Right cardiac atrium (tissue), 5 donors: ENCODE data around the gene SPACDR. TPM values are rescaled to one million over a fixed set of nuclear protein-coding genes. Genes with fewer than 3 reads are reported as not detected.

ENCODE experiments used
- ATAC-seq, 2 donors: fragments of 200-7000 bp; cut with Tn5 transposase; one replicate each; pipeline versions ENCODE4 v1.8.0 to v1.9.1; 2020; ENCODE audit warnings: moderate library complexity in 2 of 2, mild to moderate bottlenecking in 1 of 2
- DNase-seq, 3 donors: peaks; one replicate each; pipeline ENCODE4 v3.0.0-alpha.2; 2020
- H3K27ac ChIP-seq: one replicate; pipeline ENCODE4 v1.5.1; 2013; ENCODE audit warnings: mild to moderate bottlenecking, low read length, control low read depth, moderate library complexity
- H3K27me3 ChIP-seq: one replicate; pipeline ENCODE4 v1.6.1; 2013; ENCODE audit not compliant: control insufficient read depth, insufficient read depth
- H3K4me1 ChIP-seq: one replicate; pipeline ENCODE4 v1.6.1; 2013; ENCODE audit warnings: low read length; ENCODE audit not compliant: control insufficient read depth, insufficient read depth
- H3K4me3 ChIP-seq: one replicate; pipeline ENCODE4 v1.5.1; 2013; ENCODE audit warnings: low read length, control low read depth
- H3K9me3 ChIP-seq: one replicate; pipeline ENCODE4 v1.6.1; 2013; ENCODE audit warnings: low read length; ENCODE audit not compliant: control insufficient read depth
- WGBS: extraction: QIAGEN DNeasy Blood & Tissue Kit; methylation state at CpG from one replicate; pipeline ENCODE4 v1.1.7; 2013; 5-methylcytosine and 5-hydroxymethylcytosine counted together
- intact Hi-C, 4 donors: fragments of 100-400 bp; cut with DNase I; formaldehyde crosslinking; loops; one replicate each; pipeline versions ENCODE4 v1.11.0 to v1.14.0; 2022 to 2023
- polyA plus RNA-seq: library from polyadenylated mRNA; stranded (reverse); fragments of 200-250 nt; gene quantifications from one replicate; pipeline ENCODE4 v1.2.3, GENCODE V29; 2013
- total RNA-seq, 4 donors: library from RNA; stranded (reverse); fragmentation: NEBNext Ultra II Directional; extraction: Animal tissue kit (Norgen Biotek cat#: 25700); gene quantifications; one replicate each; pipeline ENCODE4 v1.2.1, GENCODE V29; 2021
- donor health status: healthy with polysubstance abuse.
- donor health status: DM: no; HTN: yes; CAD: no.
- donor health status: DM: no; HTN: no; CAD: no.
- donor health status: DM: no; HTN: yes; CAD: no; lungs with severe emphysema.
- donor health status: DM: yes; HTN: yes; CAD: no.

Gene SPACDR
- total and polyA plus RNA-seq, 5 donors = 0.11 to 0.44 TPM; not detected in 3

GRCh38 chr7:100432621-100433275 lies 31.3 kb downstream of the SPACDR start:
- no peak for ATAC-seq
- no peak overlapping the region for H3K4me3 ChIP-seq
- no peak for DNase-seq
- whole genome bisulfite sequencing = 85% methylated on average over 21 of the region's 21 CpGs
- H3K9me3 ChIP-seq = no peaks in the 10 kb centered on the region
- peaks cover 12% of the 10 kb centered on the region for H3K4me1 ChIP-seq
- intact Hi-C loops = no loop called here
- H3K27ac ChIP-seq = no peak overlapping the region
- no peaks in the 10 kb centered on the region for H3K27me3 ChIP-seq

GRCh38 chr7:100432053-100432452 lies 32.0 kb downstream of the SPACDR start:
- no peak for DNase-seq
- WGBS = 53% methylated on average over 4 of the region's 4 CpGs
- Histone ChIP-seq H3K4me3 (no peak overlapping the region), H3K4me1 (peaks cover 12% of the 10 kb centered on the region), H3K27ac (no peak overlapping the region), H3K9me3 (no peaks in the 10 kb centered on the region), H3K27me3 (no peaks in the 10 kb centered on the region)
- ATAC-seq = no peak
- intact Hi-C loops = no loop called here

GRCh38 chr7:100431286-100431735 lies 32.7 kb downstream of the SPACDR start:
- no peak for ATAC-seq
- Histone ChIP-seq H3K4me3 (no peak overlapping the region), H3K27ac (no peak overlapping the region), H3K27me3 (no peaks in the 10 kb centered on the region), H3K4me1 (peaks cover 12% of the 10 kb centered on the region), H3K9me3 (no peaks in the 10 kb centered on the region)
- 84% methylated on average over 23 of the region's 23 CpGs for WGBS
- intact Hi-C loops = no loop called here
- DNase-seq = peak in 1 of 3 donors; percentile 65

GRCh38 chr7:100430493-100431285 lies 33.4 kb downstream of the SPACDR start:
- 22% methylated on average over 31 of the region's 31 CpGs for WGBS
- no peaks in the 10 kb centered on the region for H3K27me3 ChIP-seq
- no peak for ATAC-seq
- intact Hi-C loops = no loop called here
- no peaks in the 10 kb centered on the region for H3K9me3 ChIP-seq
- H3K4me1 ChIP-seq = peaks cover 12% of the 10 kb centered on the region
- H3K4me3 ChIP-seq = peak overlapping the region; percentile 85
- H3K27ac ChIP-seq = peak overlapping the region; percentile 37
- DNase-seq = peak in 2 of 3 donors; percentile 66 to 68

GRCh38 chr7:100429637-100430492 lies 34.2 kb downstream of the SPACDR start, which contains the start of gene MEPCE:
MEPCE (plus strand) TSS chr7:100429831; CDS start chr7:100430019, 188 bp downstream.
- DNase-seq (peak; percentile 99), ATAC-seq (peak; percentile 80 to 84)
- under 1% methylated on average over 95 of the region's 95 CpGs for WGBS
- peaks cover 8% of the 10 kb centered on the region for H3K4me1 ChIP-seq
- no peaks in the 10 kb centered on the region for H3K9me3 ChIP-seq
- peak within 1 kb of the TSS; percentile 99 for H3K27ac ChIP-seq
- no peaks in the 10 kb centered on the region for H3K27me3 ChIP-seq
- H3K4me3 ChIP-seq = peak within 1 kb of the TSS; percentile 85
- intact Hi-C loops = no loop called here

GRCh38 chr7:100428967-100429636 lies 35.0 kb downstream of the SPACDR start:
- ATAC-seq (peak; percentile 83 to 87), DNase-seq (peak; percentile 100)
- no peaks in the 10 kb centered on the region for H3K27me3 ChIP-seq
- intact Hi-C loops = no loop called here
- peak overlapping the region; percentile 99 for H3K27ac ChIP-seq
- H3K4me1 ChIP-seq = peaks cover 7% of the 10 kb centered on the region
- H3K4me3 ChIP-seq = peak overlapping the region; percentile 85
- under 1% methylated on average over 40 of the region's 40 CpGs for WGBS
- H3K9me3 ChIP-seq = no peaks in the 10 kb centered on the region

GRCh38 chr7:100428199-100428966 lies 35.7 kb downstream of the SPACDR start, which contains the start of gene ZCWPW1:
ZCWPW1 (minus strand) TSS chr7:100428703; CDS start chr7:100420649, 8,054 bp downstream.
- Histone ChIP-seq H3K4me1 (peaks cover 7% of the 10 kb centered on the region), H3K9me3 (no peaks in the 10 kb centered on the region), H3K27ac (peak within 1 kb of the TSS; percentile 99), H3K27me3 (no peaks in the 10 kb centered on the region), H3K4me3 (peak within 1 kb of the TSS; percentile 85)
- intact Hi-C loops = no loop called here
- under 1% methylated on average over 66 of the region's 66 CpGs for WGBS
- DNase-seq (peak; percentile 97 to 99 (median 99)), ATAC-seq (peak; percentile 80 to 82)

- H3K4me3 ChIP-seq = peak overlapping the region; percentile 1
- H3K9me3 ChIP-seq = no peaks in the 10 kb centered on the region
- H3K4me1 ChIP-seq = peaks cover 7% of the 10 kb centered on the region
- intact Hi-C loops = no loop called here
- WGBS = 44% methylated on average over 16 of the region's 16 CpGs
- DNase-seq (no peak), ATAC-seq (no peak)
- H3K27ac ChIP-seq = no peak overlapping the region
- H3K27me3 ChIP-seq = no peaks in the 10 kb centered on the region
Measured at GRCh38 chr7:100427762-100428198, 36.3 kb downstream of the SPACDR start.

GRCh38 chr7:100426516-100426915 lies 37.5 kb downstream of the SPACDR start:
- no peak for DNase-seq
- ATAC-seq = no peak
- peaks cover 7% of the 10 kb centered on the region for H3K4me1 ChIP-seq
- no peak overlapping the region for H3K27ac ChIP-seq
- no peaks in the 10 kb centered on the region for H3K27me3 ChIP-seq
- no peaks in the 10 kb centered on the region for H3K9me3 ChIP-seq
- H3K4me3 ChIP-seq = no peak overlapping the region
- intact Hi-C loops = no loop called here

GRCh38 chr7:100425347-100425746 lies 38.7 kb downstream of the SPACDR start:
- Histone ChIP-seq H3K4me1 (no peaks in the 10 kb centered on the region), H3K27ac (no peak overlapping the region), H3K27me3 (no peaks in the 10 kb centered on the region), H3K4me3 (no peak overlapping the region), H3K9me3 (no peaks in the 10 kb centered on the region)
- 70% methylated on average over 1 of the region's 1 CpG for WGBS
- DNase-seq (no peak), ATAC-seq (no peak)
- intact Hi-C loops = no loop called here
